Mucosa of descending colon (tissue), 3 donors: ENCODE data around the gene OGFOD3. TPM values are rescaled to one million over a fixed set of nuclear protein-coding genes. Genes with fewer than 3 reads are reported as not detected.

ENCODE experiments used
- ATAC-seq: fragments of 200-7000 bp; cut with Tn5 transposase; one replicate; pipeline ENCODE4 v1.9.1; 2020; ENCODE audit warnings: mild to moderate bottlenecking, moderate library complexity
- DNase-seq, 3 donors: peaks; one replicate each; pipeline ENCODE4 v3.0.0-alpha.2; 2020
- H3K36me3 ChIP-seq: fragments of 200-600 bp; one replicate; pipeline ENCODE4 v1.8.0; 2021; ENCODE audit warnings: low read depth, mild to moderate bottlenecking
- H3K4me1 ChIP-seq: fragments of 200-600 bp; one replicate; pipeline ENCODE4 v1.8.0; 2021; ENCODE audit warnings: low read depth, mild to moderate bottlenecking
- H3K4me3 ChIP-seq: fragments of 200-600 bp; one replicate; pipeline ENCODE4 v1.8.0; 2021; ENCODE audit warnings: mild to moderate bottlenecking
- H3K9me3 ChIP-seq: fragments of 200-600 bp; one replicate; pipeline ENCODE4 v1.8.0; 2021; ENCODE audit warnings: mild to moderate bottlenecking
- CTCF ChIP-seq: fragments of 200-600 bp; IDR thresholded peaks from one replicate; pipeline ENCODE4 v1.8.0; 2022; ENCODE audit warnings: antibody characterized with exemption, mild to moderate bottlenecking
- intact Hi-C, 2 donors: fragments of 100-400 bp; cut with DNase I in 1 of 2; cut with micrococcal nuclease in 1 of 2; formaldehyde crosslinking; loops; one replicate each; pipeline versions ENCODE4 v1.11.0 to v1.11.1; 2022; cut with DNase I, micrococcal nuclease
- total RNA-seq, 3 donors: library from RNA; stranded (reverse); fragmentation: NEBNext Ultra II Directional in 2 of 3; extraction: Animal tissue kit (Norgen Biotek cat#: 25700) in 2 of 3; gene quantifications; one replicate each; pipeline versions ENCODE4 v1.2.1 to v1.2.4, GENCODE V29; 2021 to 2023
- donor health status: DM: no; HTN: no; CAD: no; lungs with moderate emphysema.
- donor health status: DM: no; HTN: no; CAD: no.
- donor health status: DM: no; HTN: yes; CAD: no.

Gene OGFOD3
- total RNA-seq, 3 donors from 2014 or later = 26.2 to 28.8 (median 26.2) TPM

GRCh38 chr17:82372249-82373071 lies 45.9 kb downstream of the OGFOD3 start:
- Histone ChIP-seq H3K36me3 (no peaks in the 10 kb centered on the region), H3K4me1 (peaks cover 20% of the 10 kb centered on the region), H3K9me3 (no peaks in the 10 kb centered on the region), H3K4me3 (no peak overlapping the region)
- ATAC-seq (peak; percentile 7), DNase-seq (peak in 2 of 3 donors; percentile 22 to 41)
- intact Hi-C loops = no loop called here
- TF ChIP-seq CTCF = no peak

GRCh38 chr17:82371333-82372248 lies 46.8 kb downstream of the OGFOD3 start, which contains the start of gene UTS2R:
Gene UTS2R (plus strand): TSS chr17:82371765. CDS start chr17:82374325, 2,560 bp downstream.
- H3K9me3 ChIP-seq = no peaks in the 10 kb centered on the region
- intact Hi-C loops = no loop called here
- no peak for TF ChIP-seq CTCF
- ATAC-seq (no peak), DNase-seq (peak in 1 of 3 donors; percentile 39)
- H3K4me3 ChIP-seq = no peak within 1 kb of the TSS
- H3K36me3 ChIP-seq = no peaks in the 10 kb centered on the region
- H3K4me1 ChIP-seq = peaks cover 27% of the 10 kb centered on the region

- Histone ChIP-seq H3K9me3 (no peaks in the 10 kb centered on the region), H3K4me1 (peaks cover 27% of the 10 kb centered on the region), H3K4me3 (no peak overlapping the region), H3K36me3 (no peaks in the 10 kb centered on the region)
- TF ChIP-seq CTCF = no peak
- intact Hi-C loops = no loop called here
- ATAC-seq (peak; percentile 33), DNase-seq (peak in 2 of 3 donors; percentile 28 to 31)
These were observed 47.7 kb downstream of the OGFOD3 start for GRCh38 chr17:82370471-82371332.

- intact Hi-C loops = no loop called here
- Histone ChIP-seq H3K4me1 (peaks cover 27% of the 10 kb centered on the region), H3K36me3 (no peaks in the 10 kb centered on the region), H3K4me3 (no peak overlapping the region), H3K9me3 (no peaks in the 10 kb centered on the region)
- no peak for TF ChIP-seq CTCF
- no peak for DNase-seq
- no peak for ATAC-seq
These were observed 49.2 kb downstream of the OGFOD3 start for GRCh38 chr17:82369211-82369610.
